Progenitor cell of endocrine pancreas (in vitro differentiated cells): ENCODE data around the gene TEX2. TPM values are rescaled to one million over a fixed set of nuclear protein-coding genes. Genes with fewer than 3 reads are reported as not detected.
A peak's percentile ranks its signal among the peaks of the same experiment; 100 is the strongest.

Experiments
- DNase-seq: peaks from one replicate; pipeline ENCODE4 v3.0.0; 2021; ENCODE audit warnings: low spot score; ENCODE audit not compliant: unreplicated experiment
- H3K27ac Mint-ChIP-seq: 2 replicates; pipeline ENCODE4 v1.8.0; 2021; ENCODE audit warnings: mild to moderate bottlenecking, moderate library complexity, mixed read lengths
- H3K27me3 Mint-ChIP-seq: 2 replicates; pipeline ENCODE4 v1.8.0; 2021; ENCODE audit warnings: mixed read lengths
- H3K36me3 Mint-ChIP-seq: 2 replicates; pipeline ENCODE4 v1.8.0; 2022; ENCODE audit warnings: mixed read lengths; ENCODE audit not compliant: insufficient read depth
- H3K4me1 Mint-ChIP-seq: 2 replicates; pipeline ENCODE4 v1.8.0; 2021; ENCODE audit warnings: low read depth, mixed read lengths
- H3K4me3 Mint-ChIP-seq: 2 replicates; pipeline ENCODE4 v1.8.0; 2021; ENCODE audit warnings: low read depth, mild to moderate bottlenecking, moderate library complexity, mixed read lengths
- H3K9me3 Mint-ChIP-seq: 2 replicates; pipeline ENCODE4 v1.8.0; 2021; ENCODE audit warnings: low read depth, mixed read lengths
- CTCF ChIP-seq: fragments of 200-600 bp; sonication (generic); IDR thresholded peaks from one replicate; pipeline ENCODE4 v1.5.0; 2021; ENCODE audit warnings: antibody characterized with exemption, mild to moderate bottlenecking; ENCODE audit not compliant: unreplicated experiment
- total RNA-seq: library from RNA; stranded (reverse); gene quantifications from 2 replicates; pipeline ENCODE4 v1.2.1, GENCODE V29; 2021

The TEX2 gene
- total RNA-seq, 1 donor from 2014 or later: 30.2 TPM

DNA sequence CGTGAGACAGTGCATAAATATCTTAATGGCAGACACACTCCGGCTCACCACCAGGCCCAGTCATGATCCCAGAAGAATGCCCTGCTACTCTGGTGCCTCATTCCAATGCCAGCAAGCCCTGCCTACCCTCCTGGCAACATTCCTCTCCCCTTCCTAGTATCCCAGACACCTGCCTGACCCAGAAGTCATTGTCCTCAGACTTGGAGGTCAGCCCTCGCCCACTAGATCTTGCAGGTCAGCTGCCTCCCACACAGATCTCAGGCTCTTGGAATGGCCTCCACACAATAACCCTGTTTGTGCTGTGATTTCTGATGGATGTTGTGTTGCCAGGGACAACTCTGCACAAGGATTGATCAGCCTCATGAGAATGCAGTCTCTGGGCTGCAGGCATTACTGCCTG, 1.8 kb upstream of the TEX2 start:
- peaks cover 28% of the 10 kb centered on the region for H3K4me1 Mint-ChIP-seq
- no peak overlapping the region for H3K4me3 Mint-ChIP-seq
- no peaks in the 10 kb centered on the region for H3K9me3 Mint-ChIP-seq
- DNase-seq: no peak
- H3K27me3 Mint-ChIP-seq: peaks cover 9% of the 10 kb centered on the region
- H3K36me3 Mint-ChIP-seq: no peaks in the 10 kb centered on the region
- no peak for TF ChIP-seq CTCF
- peak overlapping the region; percentile 39 for H3K27ac Mint-ChIP-seq

GRCh38 chr17:64262198-64262999, 661 bp downstream of the TEX2 start:
- no peak for TF ChIP-seq CTCF
- Mint-ChIP-seq H3K36me3 (no peaks in the 10 kb centered on the region), H3K27me3 (peaks cover 3% of the 10 kb centered on the region), H3K9me3 (no peaks in the 10 kb centered on the region), H3K27ac (peak overlapping the region; percentile 93), H3K4me1 (peaks cover 40% of the 10 kb centered on the region), H3K4me3 (peak overlapping the region; percentile 87)
- DNase-seq: peak; percentile 39

- Mint-ChIP-seq H3K9me3 (no peaks in the 10 kb centered on the region), H3K36me3 (no peaks in the 10 kb centered on the region), H3K27me3 (no peaks in the 10 kb centered on the region), H3K4me1 (peaks cover 47% of the 10 kb centered on the region), H3K4me3 (peak overlapping the region; percentile 87), H3K27ac (peak overlapping the region; percentile 93)
- DNase-seq: no peak
- no peak for TF ChIP-seq CTCF
These were observed 1.5 kb downstream of the TEX2 start for GRCh38 chr17:64261417-64262145.

GRCh38 chr17:64260886-64261285, 2.2 kb downstream of the TEX2 start:
- no peak overlapping the region for H3K27ac Mint-ChIP-seq
- H3K9me3 Mint-ChIP-seq: no peaks in the 10 kb centered on the region
- peaks cover 53% of the 10 kb centered on the region for H3K4me1 Mint-ChIP-seq
- no peak for DNase-seq
- no peak for TF ChIP-seq CTCF
- no peaks in the 10 kb centered on the region for H3K27me3 Mint-ChIP-seq
- H3K4me3 Mint-ChIP-seq: peak overlapping the region; percentile 29
- H3K36me3 Mint-ChIP-seq: no peaks in the 10 kb centered on the region

DNA sequence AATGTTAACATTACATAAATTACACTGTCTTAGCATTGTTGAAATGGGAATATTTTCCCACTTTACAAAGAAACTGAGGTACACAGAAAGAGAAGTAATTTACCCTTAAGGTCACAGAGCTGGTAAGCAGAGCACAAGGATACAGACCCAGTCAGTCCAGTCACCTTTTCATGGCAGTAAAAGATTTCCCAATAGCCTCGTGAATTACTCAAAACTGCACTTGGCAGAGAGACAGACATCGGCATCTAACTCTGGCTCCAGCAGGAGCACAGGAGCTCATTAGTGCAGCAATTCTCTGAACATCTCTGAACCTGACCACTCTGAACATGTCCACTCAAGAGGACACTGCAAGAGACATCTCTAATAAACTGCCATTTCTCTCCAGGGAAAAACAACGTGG, 3.1 kb downstream of the TEX2 start:
- TF ChIP-seq CTCF: no peak
- Mint-ChIP-seq H3K4me1 (peaks cover 53% of the 10 kb centered on the region), H3K27me3 (no peaks in the 10 kb centered on the region), H3K27ac (no peak overlapping the region), H3K9me3 (no peaks in the 10 kb centered on the region), H3K4me3 (peak overlapping the region; percentile 32), H3K36me3 (no peaks in the 10 kb centered on the region)
- no peak for DNase-seq
